GM18870 (cell line): Measurements from ENCODE around the gene CBARP.
A peak's percentile ranks its signal among the peaks of the same experiment; 100 is the strongest.

Experiments
- ATAC-seq: cut with Tn5 transposase; IDR thresholded peaks from one replicate; pipeline ENCODE4 v1.9.1; 2021; ENCODE audit warnings: moderate library complexity; ENCODE audit not compliant: unreplicated experiment

The CBARP gene

DNA sequence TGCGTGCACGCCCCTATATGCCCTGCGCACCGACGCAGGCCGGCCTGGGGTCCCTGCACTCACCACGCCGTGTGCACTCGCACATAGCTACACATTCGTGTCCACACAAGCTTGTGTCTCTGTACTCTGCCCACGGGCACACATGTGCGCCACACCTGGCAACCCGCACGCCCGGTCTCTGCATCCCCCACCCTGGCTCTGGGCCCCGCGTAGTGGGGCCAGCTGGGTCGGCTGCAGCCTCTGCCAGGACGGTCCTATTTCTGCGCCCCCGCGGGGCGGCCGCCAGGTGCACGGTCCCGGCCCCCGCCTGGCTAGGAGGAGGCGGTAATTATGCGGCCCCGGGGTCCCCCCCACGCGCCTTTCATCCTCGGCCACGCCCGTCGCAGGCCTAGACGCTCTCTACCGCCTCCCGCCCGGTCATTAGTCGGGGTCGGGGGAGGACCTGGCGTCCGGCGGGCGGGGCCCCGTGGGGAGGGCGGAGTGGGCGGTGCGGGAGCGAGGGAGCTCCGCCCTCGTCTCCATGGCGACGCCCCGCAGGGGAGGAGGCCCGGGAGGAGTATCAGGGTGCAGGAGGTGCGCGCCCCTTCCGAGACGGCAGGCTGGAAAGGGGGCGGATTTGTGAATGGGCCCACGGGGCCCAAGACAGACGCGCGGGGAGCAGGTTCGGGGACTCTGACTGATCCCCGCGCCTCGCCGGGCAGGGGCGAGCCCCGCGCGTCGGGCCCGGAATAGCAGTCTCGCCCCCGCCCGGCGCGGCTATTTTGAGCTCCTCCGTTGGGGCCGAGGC is 28.5 kb upstream of the CBARP start:
- ATAC-seq: peak; percentile 32

DNA sequence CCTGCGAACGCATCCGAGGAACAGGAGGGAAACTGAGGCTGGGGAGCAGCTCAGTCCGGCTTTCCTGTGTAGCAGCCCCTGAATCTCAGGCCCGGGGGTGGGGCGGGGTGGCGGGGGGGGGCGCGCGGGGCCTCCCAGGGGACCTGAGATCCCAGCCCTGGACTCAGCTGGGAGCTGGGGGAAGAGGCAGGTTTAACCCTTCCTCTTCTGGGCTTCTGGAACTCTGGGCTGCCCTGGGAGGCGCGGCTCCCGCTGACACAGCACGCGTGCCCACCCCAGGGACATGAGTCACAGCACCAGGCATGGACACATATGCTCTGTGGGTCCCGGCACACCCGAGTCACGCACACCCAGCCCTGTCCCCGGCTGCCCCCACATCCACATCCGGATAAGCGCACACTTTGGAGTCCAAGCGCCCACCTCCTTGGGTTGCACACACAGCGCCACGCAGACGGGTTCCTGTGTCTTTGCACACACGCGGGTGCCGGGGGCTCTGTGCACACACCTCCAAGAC is 27.9 kb upstream of the CBARP start:
- no peak for ATAC-seq

GRCh38 chr19:1264801-1265614 is 27.2 kb upstream of the CBARP start:
- no peak for ATAC-seq

- no peak for ATAC-seq
Measured at GRCh38 chr19:1263188-1263587, 25.4 kb upstream of the CBARP start.

- no peak for ATAC-seq
Measured at GRCh38 chr19:1262623-1263123, 24.9 kb upstream of the CBARP start.

GRCh38 chr19:1261798-1262622 is 24.2 kb upstream of the CBARP start:
- no peak for ATAC-seq

GRCh38 chr19:1261538-1261797 is 23.7 kb upstream of the CBARP start:
- no peak for ATAC-seq

DNA sequence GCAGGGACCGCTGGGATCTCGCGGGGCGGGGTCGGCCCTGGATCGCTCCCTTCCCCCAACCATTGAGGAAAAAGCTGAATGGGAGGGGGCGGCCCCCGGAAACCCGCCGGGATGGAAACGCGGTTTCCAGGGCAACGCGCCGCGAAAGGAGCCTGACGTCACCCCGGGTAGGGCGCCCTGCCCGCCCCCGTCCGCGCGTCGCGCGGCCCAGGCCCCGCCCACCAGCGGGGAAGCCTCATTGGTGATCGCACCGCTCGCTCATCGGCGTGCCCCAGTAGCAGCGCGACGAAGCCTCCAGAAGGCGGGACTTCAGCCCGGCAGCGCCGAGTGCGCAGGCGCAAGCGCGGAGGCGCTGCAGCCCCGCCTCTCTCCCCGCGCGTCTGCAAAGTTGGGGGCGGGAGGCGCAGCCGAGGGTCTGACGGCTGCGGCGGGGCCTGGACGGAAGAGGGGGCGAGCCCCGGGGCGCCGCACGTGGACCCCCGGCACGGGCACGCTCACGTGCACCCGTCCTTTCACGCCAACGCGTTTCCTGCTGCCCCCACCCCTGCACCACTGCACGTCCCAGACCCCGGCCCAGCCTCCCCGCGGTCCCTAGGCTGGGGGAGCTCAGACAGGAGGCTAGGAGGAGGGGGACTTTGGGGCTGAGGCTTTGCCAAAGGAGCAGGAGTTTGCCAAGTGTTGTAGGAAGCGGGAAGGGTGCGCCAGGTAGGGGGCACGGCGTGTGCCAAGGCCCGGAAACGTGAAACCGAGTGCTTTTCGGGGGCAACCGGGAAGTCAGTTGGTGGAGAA is 23.1 kb upstream of the CBARP start:
- no peak for ATAC-seq

- no peak for ATAC-seq
Measured at GRCh38 chr19:1259876-1260748, 22.3 kb upstream of the CBARP start.

- no peak for ATAC-seq
Measured at GRCh38 chr19:1259206-1259875, 21.5 kb upstream of the CBARP start.

- no peak for ATAC-seq
Measured at GRCh38 chr19:1258707-1259205, 21.0 kb upstream of the CBARP start.

DNA sequence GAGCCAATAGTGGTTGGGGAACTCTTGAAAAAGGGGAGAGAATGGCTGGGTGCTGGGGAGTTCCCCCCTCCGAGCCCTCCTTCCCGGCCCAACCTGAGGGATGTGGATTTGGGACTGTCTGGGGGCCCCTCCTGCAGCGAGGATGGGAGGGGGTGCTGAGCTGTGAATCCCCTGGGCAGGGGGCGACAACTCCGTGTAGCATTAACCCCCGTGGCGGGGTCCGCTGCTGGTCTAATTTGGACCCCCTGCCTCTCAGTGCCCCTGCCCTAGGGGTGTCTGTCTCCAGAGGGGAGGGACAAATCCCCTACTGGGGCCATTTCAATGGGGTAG is 20.3 kb upstream of the CBARP start:
- no peak for ATAC-seq

DNA sequence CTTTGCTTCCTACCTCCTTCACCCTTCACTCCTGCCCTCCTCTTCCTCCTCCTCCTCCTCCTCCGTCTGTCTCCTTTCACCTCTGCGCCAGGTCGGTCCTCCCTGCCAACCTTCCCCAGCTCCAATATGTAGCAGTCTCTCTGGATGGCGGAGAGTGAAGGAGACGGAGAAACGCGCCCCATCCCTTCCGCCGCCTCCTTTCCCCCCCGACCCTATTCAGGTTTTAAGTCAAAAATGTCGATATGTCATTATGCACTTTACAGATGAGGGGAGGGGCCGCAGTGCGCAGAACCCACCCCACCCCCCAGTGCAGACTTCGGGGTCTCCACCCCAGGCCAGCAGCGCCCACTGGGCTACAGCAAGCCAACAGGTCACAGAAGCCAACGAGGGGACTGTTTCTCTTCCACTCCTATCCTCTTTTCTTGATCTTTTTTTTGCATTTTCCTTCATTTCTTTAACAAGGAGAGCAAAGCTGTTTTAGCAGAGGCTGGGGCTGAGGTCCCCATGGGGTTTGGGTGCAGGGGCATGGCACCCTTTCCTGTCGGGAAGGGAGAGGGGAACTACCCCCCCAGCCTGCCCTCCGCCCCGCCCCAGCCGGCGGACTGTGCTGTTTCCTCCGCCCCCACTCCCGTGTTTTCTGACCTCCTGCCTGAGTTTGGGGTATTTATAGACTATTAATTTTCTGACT is 19.8 kb upstream of the CBARP start:
- ATAC-seq: no peak

- no peak for ATAC-seq
Measured at GRCh38 chr19:1256646-1257474, 19.1 kb upstream of the CBARP start.

DNA sequence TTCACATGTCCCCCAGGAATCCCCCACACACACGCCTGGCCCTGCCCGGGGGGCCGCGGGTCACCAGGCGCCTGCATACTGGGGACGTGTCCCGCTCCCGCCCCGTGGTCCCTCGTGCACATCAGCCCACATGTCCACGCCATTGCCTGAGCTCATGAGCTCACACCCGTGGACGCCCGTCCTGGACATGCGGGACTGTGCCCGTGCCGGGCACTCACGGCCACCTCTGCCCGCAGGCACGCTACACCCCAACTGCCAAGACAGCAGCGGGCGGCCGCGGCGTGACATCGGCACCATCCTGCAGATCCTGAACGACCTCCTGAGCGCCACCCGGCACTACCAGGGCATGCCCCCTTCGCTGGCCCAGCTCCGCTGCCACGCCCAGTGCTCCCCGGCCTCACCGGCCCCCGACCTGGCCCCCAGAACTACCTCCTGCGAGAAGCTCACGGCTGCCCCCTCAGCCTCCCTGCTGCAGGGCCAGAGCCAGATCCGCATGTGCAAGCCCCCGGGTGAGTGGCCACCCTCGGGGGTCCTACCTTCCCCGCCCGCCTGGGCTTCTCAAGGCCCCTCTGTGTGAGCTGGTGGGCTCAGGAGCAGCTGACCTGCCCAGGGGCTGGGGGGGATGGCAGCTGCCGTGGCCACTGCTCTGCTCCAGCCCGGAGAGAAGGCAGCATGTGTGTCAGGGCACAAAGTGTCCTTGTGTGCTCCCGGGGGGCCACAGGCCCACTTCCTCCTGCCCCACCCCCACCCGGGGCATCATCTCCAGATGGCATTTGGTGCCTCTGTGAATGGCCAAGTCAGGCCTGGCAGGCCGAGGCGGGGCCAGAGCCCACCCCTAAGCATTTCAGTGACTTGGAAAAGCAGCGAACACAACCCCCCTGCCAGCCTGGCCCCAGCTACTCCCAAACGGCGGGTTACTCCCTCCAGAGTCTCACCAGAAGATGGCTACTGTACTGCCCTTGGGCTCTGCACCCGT is 17.7 kb upstream of the CBARP start:
- no peak for ATAC-seq

DNA sequence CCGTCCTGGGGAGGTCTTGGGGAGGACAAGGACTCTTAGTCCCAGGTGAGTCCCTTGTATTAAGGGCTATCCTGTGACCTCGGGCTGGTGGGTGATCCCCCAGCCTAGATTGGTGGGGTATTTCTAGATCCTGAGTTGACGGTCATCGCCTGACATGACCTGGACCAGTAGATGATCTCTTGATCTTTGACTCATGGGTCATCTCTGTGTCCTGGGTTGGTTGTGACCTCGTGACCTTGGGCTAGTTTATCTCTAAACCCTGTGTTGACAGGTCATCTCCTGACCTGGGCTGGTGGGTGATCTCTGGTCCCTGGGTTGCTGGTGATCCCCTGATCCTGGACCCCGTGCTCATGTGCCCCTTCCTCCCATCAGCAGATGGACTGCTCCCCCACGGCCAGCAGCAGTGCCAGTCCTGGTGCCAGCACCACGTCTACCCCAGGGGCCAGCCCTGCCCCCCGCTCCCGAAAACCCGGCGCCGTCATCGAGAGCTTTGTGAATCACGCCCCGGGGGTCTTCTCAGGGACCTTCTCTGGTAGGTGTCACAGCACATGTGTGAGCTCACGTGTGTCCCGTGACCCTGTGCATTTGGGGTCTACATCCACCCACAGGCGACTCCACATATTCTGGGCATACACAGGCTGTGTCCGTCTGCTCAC is 16.9 kb upstream of the CBARP start:
- no peak for ATAC-seq
